Hepatocyte (in vitro differentiated cells): ENCODE measurements around the gene SIGLEC10.

ENCODE experiments used
- CTCF ChIP-seq: fragments of 200-600 bp; sonication (generic); IDR thresholded peaks from 2 replicates; pipeline ENCODE4 v1.5.1; 2016; ENCODE audit warnings: antibody characterized with exemption, mild to moderate bottlenecking; ENCODE audit not compliant: poor library complexity
- EZH2 ChIP-seq: fragments of 200-600 bp; sonication (generic); IDR thresholded peaks from 2 replicates; pipeline ENCODE4 v1.6.1; 2016; ENCODE audit warnings: antibody characterized with exemption, mild to moderate bottlenecking, borderline replicate concordance
- EZH2phosphoT487 ChIP-seq: fragments of 200-600 bp; sonication (generic); IDR thresholded peaks from one replicate; pipeline ENCODE4 v1.6.1; 2018; ENCODE audit warnings: antibody characterized with exemption, mild to moderate bottlenecking, low read depth, moderate library complexity; ENCODE audit not compliant: unreplicated experiment, severe bottlenecking

GRCh38 chr19:51462276-51462675 is 44.8 kb upstream of the SIGLEC10 start:
- no peak for TF ChIP-seq EZH2phosphoT487
- no peak for TF ChIP-seq EZH2
- TF ChIP-seq CTCF = no peak
